Measurements from ENCODE around the gene PLEKHA1. TPM values are rescaled to one million over a fixed set of nuclear protein-coding genes. Genes with fewer than 3 reads are reported as not detected.

Gene PLEKHA1
- total RNA-seq, 1 donor from 2014 or later, result 50.4 TPM

DNA sequence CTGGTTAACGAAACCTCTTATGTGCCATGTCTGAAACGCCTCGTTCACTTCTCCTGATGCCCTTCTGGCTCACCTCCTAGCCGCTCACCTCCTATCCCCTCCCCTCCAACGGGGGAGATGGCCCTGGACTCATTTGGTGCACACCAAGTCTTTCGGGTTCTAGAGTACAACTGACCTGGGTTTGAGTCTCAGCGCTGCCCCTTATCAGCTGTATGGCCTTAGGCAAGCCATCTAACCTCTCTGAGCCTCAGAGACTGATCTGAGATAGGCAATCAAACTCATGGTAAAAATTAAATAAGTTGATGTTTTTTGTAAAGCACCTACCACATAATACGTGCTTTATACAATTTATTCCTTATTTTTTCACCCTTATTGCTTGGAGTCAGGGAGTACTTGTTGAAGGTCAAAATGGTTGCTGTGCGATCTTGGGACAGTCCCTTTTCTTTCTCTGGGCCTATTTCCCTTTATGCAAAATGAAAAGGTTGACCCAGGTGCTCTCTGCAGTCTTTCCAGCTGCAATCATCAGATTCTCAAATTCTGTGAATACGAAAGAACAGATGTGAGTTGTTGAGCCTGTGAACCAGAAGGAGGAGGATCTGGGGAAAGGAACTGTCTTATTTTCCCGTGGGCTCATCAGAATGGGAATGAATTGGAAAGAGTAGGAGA, 31.2 kb upstream of the PLEKHA1 start:
- H3K27me3 ChIP-seq (ENCODE audit: low read depth), result no peaks in the 10 kb centered on the region
- peak overlapping the region; percentile 84 for H3K27ac ChIP-seq (replicated peaks)
- DNase-seq, result no peak
- TF ChIP-seq CTCF (IDR thresholded peaks at IDR 0.05; ENCODE audit: borderline replicate concordance), result no peak
- H3K9me3 ChIP-seq (replicated peaks), result no peaks in the 10 kb centered on the region
- H3K36me3 ChIP-seq, result no peaks in the 10 kb centered on the region
- H3K4me3 ChIP-seq, result no peak overlapping the region
- intact Hi-C loops (cut with micrococcal nuclease), result loop anchor here (2.0 to 5.0 kb wide), 3 partner anchors 44 to 224 kb away; no protein-coding TSS in a partner anchor
- H3K4me1 ChIP-seq, result peaks cover 60% of the 10 kb centered on the region

- Histone ChIP-seq H3K9me3 (replicated peaks) (no peaks in the 10 kb centered on the region), H3K4me3 (no peak overlapping the region), H3K27me3 (ENCODE audit: low read depth) (no peaks in the 10 kb centered on the region), H3K27ac (replicated peaks) (peak overlapping the region; percentile 47), H3K4me1 (peaks cover 53% of the 10 kb centered on the region), H3K36me3 (no peaks in the 10 kb centered on the region)
- no peak for TF ChIP-seq CTCF (IDR thresholded peaks at IDR 0.05; ENCODE audit: borderline replicate concordance)
- intact Hi-C loops (cut with micrococcal nuclease), result loop anchor here (2.0 to 5.0 kb wide), 3 partner anchors 45 to 223 kb away; no protein-coding TSS in a partner anchor
- DNase-seq, result no peak
These were observed 30.6 kb upstream of the PLEKHA1 start for GRCh38 chr10:122343936-122344335.

GRCh38 chr10:122344741-122345258, 29.7 kb upstream of the PLEKHA1 start:
- no peak for DNase-seq
- peaks cover 44% of the 10 kb centered on the region for H3K4me1 ChIP-seq
- intact Hi-C loops (cut with micrococcal nuclease), result loop anchor here (5.0 kb wide), 2 partner anchors 93 to 223 kb away; no protein-coding TSS in a partner anchor
- no peaks in the 10 kb centered on the region for H3K9me3 ChIP-seq (replicated peaks)
- no peak overlapping the region for H3K4me3 ChIP-seq
- H3K27me3 ChIP-seq (ENCODE audit: low read depth), result no peaks in the 10 kb centered on the region
- TF ChIP-seq CTCF (IDR thresholded peaks at IDR 0.05; ENCODE audit: borderline replicate concordance), result no peak
- H3K36me3 ChIP-seq, result no peaks in the 10 kb centered on the region
- H3K27ac ChIP-seq (replicated peaks), result peak overlapping the region; percentile 47

GRCh38 chr10:122346326-122346950, 28.1 kb upstream of the PLEKHA1 start:
- H3K27me3 ChIP-seq (ENCODE audit: low read depth), result no peaks in the 10 kb centered on the region
- H3K4me3 ChIP-seq, result no peak overlapping the region
- H3K9me3 ChIP-seq (replicated peaks), result no peaks in the 10 kb centered on the region
- intact Hi-C loops (cut with micrococcal nuclease), result no loop called here
- no peaks in the 10 kb centered on the region for H3K36me3 ChIP-seq
- DNase-seq, result no peak
- H3K27ac ChIP-seq (replicated peaks), result no peak overlapping the region
- no peak for TF ChIP-seq CTCF (IDR thresholded peaks at IDR 0.05; ENCODE audit: borderline replicate concordance)
- peaks cover 29% of the 10 kb centered on the region for H3K4me1 ChIP-seq

- Histone ChIP-seq H3K4me3 (no peak overlapping the region), H3K27me3 (ENCODE audit: low read depth) (no peaks in the 10 kb centered on the region), H3K4me1 (peaks cover 20% of the 10 kb centered on the region), H3K36me3 (no peaks in the 10 kb centered on the region), H3K9me3 (replicated peaks) (no peaks in the 10 kb centered on the region), H3K27ac (replicated peaks) (no peak overlapping the region)
- intact Hi-C loops (cut with micrococcal nuclease), result no loop called here
- no peak for TF ChIP-seq CTCF (IDR thresholded peaks at IDR 0.05; ENCODE audit: borderline replicate concordance)
- no peak for DNase-seq
These were observed 27.2 kb upstream of the PLEKHA1 start for GRCh38 chr10:122347170-122347841.
